ENCODE measurements around the gene TMEM132E. TPM values are rescaled to one million over a fixed set of nuclear protein-coding genes. Genes with fewer than 3 reads are reported as not detected.

TMEM132E gene
- total and polyA plus RNA-seq, 9 donors, result 0.08 to 0.40 (median 0.20) TPM; not detected in 2

DNA sequence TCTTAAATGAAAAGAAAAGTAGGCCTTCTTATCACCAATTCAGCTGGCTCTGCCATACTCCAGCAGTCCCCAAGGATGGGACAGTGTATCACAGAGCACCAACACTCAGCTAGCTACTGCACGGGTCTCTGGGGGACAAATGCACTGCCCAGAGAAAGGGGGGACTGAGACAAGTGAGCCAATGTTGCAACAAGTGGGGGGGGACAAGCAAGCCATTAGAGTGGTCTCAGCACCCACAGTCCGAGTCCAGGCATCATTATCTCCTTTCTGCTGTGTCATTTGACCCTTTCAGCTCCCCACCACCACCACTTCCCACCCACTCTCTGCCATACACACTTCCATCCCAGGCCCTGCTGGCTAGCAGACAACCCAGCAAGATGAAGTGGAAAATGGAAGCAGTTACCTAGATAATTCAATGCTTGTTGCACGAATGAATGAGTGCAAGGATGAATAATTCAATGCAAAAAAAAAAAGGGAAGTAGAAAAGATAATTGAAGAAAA, 7.0 kb downstream of the TMEM132E start:
- 65 to 74% (median 70%) methylated on average over 3 of the region's 3 CpGs for WGBS, 3 donors
- H3K9me3 ChIP-seq, result no peaks in the 10 kb centered on the region
- H3K36me3 ChIP-seq, result no peaks in the 10 kb centered on the region
- no peak for TF ChIP-seq CTCF (IDR thresholded peaks at IDR 0.05)
- no peak for TF ChIP-seq EP300 (IDR thresholded peaks at IDR 0.05)
- TF ChIP-seq POLR2A (IDR thresholded peaks at IDR 0.05), result no peak
- intact Hi-C loops (cut with DNase I), result no loop called here
- H3K27ac ChIP-seq, result no peak overlapping the region
- no peaks in the 10 kb centered on the region for H3K27me3 ChIP-seq
- H3K4me1 ChIP-seq (ENCODE audit: insufficient read depth), result peaks cover 2% of the 10 kb centered on the region
- no peak overlapping the region for H3K4me3 ChIP-seq
- no peak for DNase-seq

GRCh38 chr17:34588266-34588665, 8.9 kb downstream of the TMEM132E start:
- Histone ChIP-seq H3K36me3 (no peaks in the 10 kb centered on the region), H3K4me3 (no peak overlapping the region), H3K4me1 (ENCODE audit: insufficient read depth) (peaks cover 2% of the 10 kb centered on the region), H3K27ac (no peak overlapping the region), H3K9me3 (no peaks in the 10 kb centered on the region), H3K27me3 (no peaks in the 10 kb centered on the region)
- TF ChIP-seq CTCF (IDR thresholded peaks at IDR 0.05) (no peak), EP300 (IDR thresholded peaks at IDR 0.05) (no peak), POLR2A (IDR thresholded peaks at IDR 0.05) (no peak)
- DNase-seq, result no peak
- WGBS, 3 donors, result 79 to 88% (median 81%) methylated on average over 6 of the region's 6 CpGs
- intact Hi-C loops (cut with DNase I), result no loop called here

- H3K27me3 ChIP-seq, result no peaks in the 10 kb centered on the region
- no peak for TF ChIP-seq POLR2A (IDR thresholded peaks at IDR 0.05)
- no peak for TF ChIP-seq EP300 (IDR thresholded peaks at IDR 0.05)
- no peak for TF ChIP-seq CTCF (IDR thresholded peaks at IDR 0.05)
- peaks cover 2% of the 10 kb centered on the region for H3K4me1 ChIP-seq (ENCODE audit: insufficient read depth)
- no peak overlapping the region for H3K4me3 ChIP-seq
- WGBS, 3 donors, result 78 to 87% (median 85%) methylated on average over 11 of the region's 11 CpGs
- no peaks in the 10 kb centered on the region for H3K9me3 ChIP-seq
- H3K27ac ChIP-seq, result no peak overlapping the region
- no peak for DNase-seq
- H3K36me3 ChIP-seq, result no peaks in the 10 kb centered on the region
- intact Hi-C loops (cut with DNase I), result no loop called here
These were observed 10.0 kb downstream of the TMEM132E start for GRCh38 chr17:34589120-34589965.

GRCh38 chr17:34592002-34592401, 12.6 kb downstream of the TMEM132E start:
- no peaks in the 10 kb centered on the region for H3K36me3 ChIP-seq
- DNase-seq, result no peak
- peaks cover 2% of the 10 kb centered on the region for H3K4me1 ChIP-seq (ENCODE audit: insufficient read depth)
- WGBS, 3 donors, result 9 to 26% (median 24%) methylated on average over 4 of the region's 4 CpGs
- no peak for TF ChIP-seq EP300 (IDR thresholded peaks at IDR 0.05)
- no peak for TF ChIP-seq CTCF (IDR thresholded peaks at IDR 0.05)
- TF ChIP-seq POLR2A (IDR thresholded peaks at IDR 0.05), result no peak
- no peaks in the 10 kb centered on the region for H3K9me3 ChIP-seq
- intact Hi-C loops (cut with DNase I), result no loop called here
- no peak overlapping the region for H3K4me3 ChIP-seq
- H3K27ac ChIP-seq, result no peak overlapping the region
- no peaks in the 10 kb centered on the region for H3K27me3 ChIP-seq
